Activated B cell treated with CpG ODN at 0.5 μM for 24 hours (primary cell): ENCODE measurements around the gene ATP8B1. TPM values are rescaled to one million over a fixed set of nuclear protein-coding genes. Genes with fewer than 3 reads are reported as not detected.

Experiments
- ATAC-seq: fragments of 200-7000 bp; cut with Tn5 transposase; one replicate; pipeline ENCODE4 v1.10.0; 2021; ENCODE audit warnings: low read depth, mild to moderate bottlenecking, moderate library complexity
- CTCF ChIA-PET: fragments of 350-600 bp; sonication (Branson Sonifier 250); formaldehyde crosslinking; loops from one replicate; lab custom pipeline; 2021; ENCODE audit warnings: antibody characterized with exemption; lab: Charles Lee
- POLR2A ChIA-PET: fragments of 350-600 bp; sonication (Branson Sonifier 250); formaldehyde crosslinking; loops from one replicate; lab custom pipeline; 2021; ENCODE audit warnings: antibody characterized with exemption; lab: Charles Lee
- DNase-seq: peaks from one replicate; pipeline ENCODE4 v3.0.0; 2022
- H3K27ac Mint-ChIP-seq: one replicate; pipeline ENCODE4 v1.8.0; 2020; ENCODE audit warnings: mixed read lengths
- H3K27me3 Mint-ChIP-seq: one replicate; pipeline ENCODE4 v1.8.0; 2021; ENCODE audit warnings: mixed read lengths
- H3K36me3 Mint-ChIP-seq: one replicate; pipeline ENCODE4 v1.8.0; 2021; ENCODE audit warnings: low read depth, mixed read lengths
- H3K4me1 Mint-ChIP-seq: one replicate; pipeline ENCODE4 v1.8.0; 2021; ENCODE audit warnings: mixed read lengths
- H3K4me3 Mint-ChIP-seq: one replicate; pipeline ENCODE4 v1.8.0; 2020; ENCODE audit warnings: mild to moderate bottlenecking, mixed read lengths
- H3K9me3 Mint-ChIP-seq: one replicate; pipeline ENCODE4 v1.8.0; 2020; ENCODE audit warnings: mixed read lengths
- intact Hi-C: fragments of 100-400 bp; cut with micrococcal nuclease; formaldehyde crosslinking; loops from one replicate; pipeline ENCODE4 v1.15.1; 2024
- total RNA-seq: library from RNA; stranded (reverse); gene quantifications from 2 replicates; pipeline ENCODE4 v1.2.3, GENCODE V29; 2022
- TF ChIP-seq, protein P1 (sequence below): fragments of 200-600 bp; IDR thresholded peaks from one replicate; pipeline ENCODE4 v1.8.0; 2022; ENCODE audit warnings: antibody characterized with exemption, mild to moderate bottlenecking

The ATP8B1 gene
- total RNA-seq, 1 donor from 2014 or later: 0.69 TPM

DNA sequence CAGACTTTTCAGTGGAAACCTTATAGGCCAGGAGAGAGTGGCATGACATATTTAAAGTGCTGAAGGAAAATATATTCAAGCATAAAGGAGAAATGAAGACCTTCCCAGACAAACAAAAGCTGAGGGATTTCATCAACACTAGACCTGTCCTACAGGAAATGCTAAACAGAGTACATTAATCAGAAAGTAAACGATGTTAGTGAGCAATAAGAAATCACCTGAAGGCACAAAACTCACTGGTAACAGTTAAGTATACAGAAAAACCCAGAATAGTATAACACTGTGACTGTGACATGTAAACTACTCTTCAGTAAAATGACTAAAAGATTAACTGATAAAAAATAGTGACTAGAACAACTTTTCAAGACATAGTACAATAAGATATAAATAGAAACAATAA is 87.4 kb downstream of the ATP8B1 start:
- POLR2A ChIA-PET: no interaction called here
- TF ChIP-seq, protein P1, sequence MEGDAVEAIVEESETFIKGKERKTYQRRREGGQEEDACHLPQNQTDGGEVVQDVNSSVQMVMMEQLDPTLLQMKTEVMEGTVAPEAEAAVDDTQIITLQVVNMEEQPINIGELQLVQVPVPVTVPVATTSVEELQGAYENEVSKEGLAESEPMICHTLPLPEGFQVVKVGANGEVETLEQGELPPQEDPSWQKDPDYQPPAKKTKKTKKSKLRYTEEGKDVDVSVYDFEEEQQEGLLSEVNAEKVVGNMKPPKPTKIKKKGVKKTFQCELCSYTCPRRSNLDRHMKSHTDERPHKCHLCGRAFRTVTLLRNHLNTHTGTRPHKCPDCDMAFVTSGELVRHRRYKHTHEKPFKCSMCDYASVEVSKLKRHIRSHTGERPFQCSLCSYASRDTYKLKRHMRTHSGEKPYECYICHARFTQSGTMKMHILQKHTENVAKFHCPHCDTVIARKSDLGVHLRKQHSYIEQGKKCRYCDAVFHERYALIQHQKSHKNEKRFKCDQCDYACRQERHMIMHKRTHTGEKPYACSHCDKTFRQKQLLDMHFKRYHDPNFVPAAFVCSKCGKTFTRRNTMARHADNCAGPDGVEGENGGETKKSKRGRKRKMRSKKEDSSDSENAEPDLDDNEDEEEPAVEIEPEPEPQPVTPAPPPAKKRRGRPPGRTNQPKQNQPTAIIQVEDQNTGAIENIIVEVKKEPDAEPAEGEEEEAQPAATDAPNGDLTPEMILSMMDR: no peak
- Mint-ChIP-seq H3K4me1 (no peaks in the 10 kb centered on the region), H3K36me3 (peaks cover 6% of the 10 kb centered on the region), H3K27me3 (no peaks in the 10 kb centered on the region), H3K9me3 (peaks cover 10% of the 10 kb centered on the region), H3K4me3 (no peak overlapping the region), H3K27ac (no peak overlapping the region)
- ATAC-seq: no peak
- CTCF ChIA-PET: no interaction called here
- intact Hi-C loops: no loop called here
- DNase-seq: no peak

DNA sequence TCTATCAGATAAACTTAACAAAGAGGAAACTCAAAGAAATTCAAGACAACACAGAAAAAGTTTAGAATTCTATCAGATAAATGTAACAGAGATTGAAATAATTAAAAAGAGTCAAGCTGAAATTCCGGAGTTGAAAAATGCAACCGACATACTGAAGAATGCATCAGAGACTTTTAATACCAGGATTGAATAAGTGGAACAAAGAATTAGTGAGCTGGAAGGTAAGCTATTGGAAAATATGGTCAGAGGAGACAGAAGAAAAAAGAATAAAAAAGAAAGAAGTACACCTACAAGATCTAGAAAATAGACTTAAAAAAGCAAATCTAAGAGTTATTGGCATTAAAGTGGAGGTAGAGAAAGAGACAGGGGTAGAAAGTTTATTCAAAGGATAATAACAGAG is 88.0 kb downstream of the ATP8B1 start:
- no peak for ATAC-seq
- intact Hi-C loops: no loop called here
- peaks cover 11% of the 10 kb centered on the region for H3K36me3 Mint-ChIP-seq
- H3K27me3 Mint-ChIP-seq: no peaks in the 10 kb centered on the region
- POLR2A ChIA-PET: no interaction called here
- DNase-seq: no peak
- TF ChIP-seq, protein P1: no peak
- peaks cover 2% of the 10 kb centered on the region for H3K4me1 Mint-ChIP-seq
- no peak overlapping the region for H3K27ac Mint-ChIP-seq
- CTCF ChIA-PET: no interaction called here
- H3K4me3 Mint-ChIP-seq: no peak overlapping the region
- H3K9me3 Mint-ChIP-seq: peaks cover 10% of the 10 kb centered on the region

DNA sequence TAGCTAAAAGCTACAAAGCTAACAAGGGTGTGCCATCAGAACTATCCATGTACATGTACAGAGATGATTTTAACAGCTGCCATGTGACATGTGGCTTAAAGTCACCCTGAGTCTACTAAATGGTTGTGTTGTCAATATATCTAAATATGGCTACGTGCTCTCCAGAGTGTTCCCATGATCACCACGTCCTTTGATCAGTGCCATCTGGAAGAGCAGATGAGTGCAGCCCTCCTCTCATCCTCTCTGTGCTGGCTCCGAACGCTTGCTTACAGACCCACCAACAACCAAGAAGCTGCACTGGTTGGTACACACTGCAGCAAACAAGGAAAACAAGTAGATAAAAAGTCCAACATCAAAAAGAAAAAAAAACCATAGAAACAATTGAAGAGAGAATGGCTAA is 92.9 kb downstream of the ATP8B1 start:
- TF ChIP-seq, protein P1: no peak
- Mint-ChIP-seq H3K4me3 (no peak overlapping the region), H3K36me3 (peaks cover 21% of the 10 kb centered on the region), H3K9me3 (peaks cover 5% of the 10 kb centered on the region), H3K4me1 (peaks cover 21% of the 10 kb centered on the region), H3K27me3 (no peaks in the 10 kb centered on the region), H3K27ac (no peak overlapping the region)
- intact Hi-C loops: no loop called here
- ChIA-PET CTCF (no interaction called here), POLR2A (no interaction called here)
- DNase-seq: no peak
- no peak for ATAC-seq

DNA sequence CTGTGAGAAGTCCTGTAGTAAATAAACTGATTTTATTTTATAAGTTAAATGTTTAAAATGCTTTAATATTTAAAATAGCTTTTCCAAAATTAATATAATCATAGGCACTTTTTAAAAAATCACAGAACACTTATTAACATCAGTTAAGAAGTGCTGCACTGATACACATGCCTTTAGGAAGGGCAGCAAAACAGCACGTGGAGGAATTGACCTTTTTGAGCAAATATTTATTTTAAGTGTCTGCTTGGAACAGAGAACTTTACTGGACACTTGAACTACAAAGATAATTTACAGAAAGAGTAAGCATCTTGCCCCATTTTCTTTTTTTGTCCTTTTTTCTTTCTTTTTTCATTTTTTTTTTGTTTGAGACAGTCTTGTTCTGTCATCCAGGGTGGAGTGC is 93.8 kb downstream of the ATP8B1 start:
- intact Hi-C loops: no loop called here
- DNase-seq (no peak), ATAC-seq (no peak)
- peaks cover 18% of the 10 kb centered on the region for H3K36me3 Mint-ChIP-seq
- H3K27me3 Mint-ChIP-seq: no peaks in the 10 kb centered on the region
- H3K4me1 Mint-ChIP-seq: peaks cover 24% of the 10 kb centered on the region
- no peak overlapping the region for H3K27ac Mint-ChIP-seq
- TF ChIP-seq, protein P1: no peak
- ChIA-PET POLR2A (no interaction called here), CTCF (no interaction called here)
- no peaks in the 10 kb centered on the region for H3K9me3 Mint-ChIP-seq
- no peak overlapping the region for H3K4me3 Mint-ChIP-seq

DNA sequence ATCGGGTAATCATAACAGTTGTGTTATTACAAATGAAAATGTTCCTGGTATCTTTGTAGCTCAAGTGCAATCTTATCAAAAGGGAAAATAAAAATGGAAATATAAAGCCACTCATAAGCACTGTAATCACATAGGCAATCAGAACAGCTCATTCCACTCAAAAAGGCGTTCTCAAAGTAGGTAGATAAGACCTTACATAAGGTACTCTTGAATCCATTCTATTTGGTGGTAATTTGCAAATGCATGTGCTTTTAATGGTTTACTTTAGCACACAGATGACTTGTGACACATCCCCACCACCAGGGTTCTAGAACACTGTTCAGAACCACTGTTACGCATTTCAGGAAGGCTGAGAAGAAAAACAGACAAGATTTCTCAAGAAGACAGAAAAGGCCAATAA is 94.8 kb downstream of the ATP8B1 start:
- H3K27ac Mint-ChIP-seq: no peak overlapping the region
- DNase-seq (no peak), ATAC-seq (no peak)
- peaks cover 18% of the 10 kb centered on the region for H3K36me3 Mint-ChIP-seq
- ChIA-PET CTCF (no interaction called here), POLR2A (interaction anchor here (0.6 kb wide), 1 partner anchor 481 kb away, joined by 11 read pairs; no protein-coding TSS in a partner anchor)
- no peaks in the 10 kb centered on the region for H3K27me3 Mint-ChIP-seq
- H3K4me3 Mint-ChIP-seq: no peak overlapping the region
- intact Hi-C loops: no loop called here
- TF ChIP-seq, protein P1: no peak
- no peaks in the 10 kb centered on the region for H3K9me3 Mint-ChIP-seq
- H3K4me1 Mint-ChIP-seq: peaks cover 26% of the 10 kb centered on the region
